NCI-H526 (cell line): Measurements from ENCODE around the gene C17orf114.

Source experiments
- DNase-seq, 2 experiments: peaks; one replicate each; lab custom pipeline; 2025; lab: John Stamatoyannopoulos, UW

Gene C17orf114

DNA sequence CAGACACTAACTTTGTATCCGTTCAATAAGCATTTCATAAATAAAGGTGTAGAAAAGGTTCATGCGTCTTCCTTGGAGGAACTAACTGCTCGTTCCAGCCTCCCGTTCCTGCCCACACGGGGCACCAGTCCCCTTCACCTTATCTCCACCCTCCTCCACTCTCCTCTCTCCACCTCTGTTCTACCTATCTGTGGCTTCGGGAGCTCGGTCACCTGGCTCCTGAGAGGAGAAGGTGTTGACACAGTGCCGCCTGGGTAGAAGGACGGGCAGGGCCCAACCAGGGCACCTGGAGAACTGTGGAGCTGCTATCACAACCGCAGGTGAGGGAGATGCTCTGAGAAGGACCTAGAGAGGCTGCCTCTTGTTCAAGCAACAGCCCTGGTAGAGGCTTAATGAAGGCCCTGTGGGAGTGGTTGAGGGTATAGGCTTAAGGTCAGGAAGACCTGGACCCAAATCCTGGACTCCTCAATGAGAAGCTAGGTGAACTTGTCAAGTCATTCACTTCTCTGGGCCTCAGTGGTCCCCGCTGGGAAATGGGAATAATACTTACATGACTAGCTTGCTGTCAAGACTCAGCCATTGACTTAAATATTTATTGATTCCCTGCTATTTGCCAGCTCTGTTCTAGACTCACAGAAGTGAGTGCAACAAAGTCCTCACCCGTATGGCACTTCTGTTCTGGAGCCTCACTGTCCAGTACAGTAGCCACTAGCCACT is 21.4 kb upstream of the C17orf114 start:
- no peak for DNase-seq

- no peak for DNase-seq
Measured at GRCh38 chr17:4822835-4823234, 20.7 kb upstream of the C17orf114 start.

- DNase-seq: no peak
Measured at GRCh38 chr17:4818276-4818675, 16.1 kb upstream of the C17orf114 start.

DNA sequence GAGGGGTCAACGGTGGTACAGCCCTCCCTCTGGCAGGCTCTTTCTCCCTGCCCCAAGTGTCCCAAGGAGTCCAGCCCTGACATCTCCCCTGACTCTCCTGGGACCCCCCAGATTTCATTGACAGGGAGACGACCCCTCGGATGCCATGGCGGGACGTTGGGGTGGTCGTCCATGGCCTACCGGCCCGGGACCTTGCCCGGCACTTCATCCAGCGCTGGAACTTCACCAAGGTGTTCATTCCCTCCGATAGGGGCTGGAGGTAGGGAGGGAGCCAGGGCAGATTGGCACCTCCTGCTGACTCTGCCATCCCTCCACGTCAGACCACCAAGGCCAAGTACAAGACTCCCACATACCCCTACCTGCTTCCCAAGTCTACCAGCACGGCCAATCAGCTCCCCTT is 14.7 kb upstream of the C17orf114 start:
- DNase-seq: no peak

- no peak for DNase-seq
Measured at GRCh38 chr17:4815043-4815675, 13.0 kb upstream of the C17orf114 start.

GRCh38 chr17:4812690-4813089 is 10.6 kb upstream of the C17orf114 start:
- no peak for DNase-seq

DNA sequence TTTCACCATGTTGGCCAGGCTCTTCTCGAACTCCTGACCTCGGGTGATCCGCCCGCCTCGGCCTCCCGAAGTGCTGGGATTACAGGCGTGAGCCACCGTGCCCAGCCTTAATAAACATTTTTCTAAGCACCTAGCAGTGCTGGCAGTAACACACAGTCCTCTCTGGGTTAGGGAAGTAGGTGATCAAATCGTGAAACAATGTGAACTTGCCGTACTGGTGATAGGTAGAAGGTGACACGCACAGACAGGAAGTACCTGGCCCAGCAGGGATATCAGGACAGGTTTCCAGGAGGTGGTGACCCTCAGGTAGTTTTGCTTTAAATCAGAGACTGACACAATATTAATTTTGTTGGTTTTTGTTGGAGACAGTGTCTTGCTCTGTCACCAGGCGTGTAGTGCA is 9.3 kb upstream of the C17orf114 start:
- no peak for DNase-seq

GRCh38 chr17:4810696-4811290 is 8.7 kb upstream of the C17orf114 start:
- DNase-seq: no peak

- no peak for DNase-seq
Measured at GRCh38 chr17:4808378-4808767, 6.2 kb upstream of the C17orf114 start.

DNA sequence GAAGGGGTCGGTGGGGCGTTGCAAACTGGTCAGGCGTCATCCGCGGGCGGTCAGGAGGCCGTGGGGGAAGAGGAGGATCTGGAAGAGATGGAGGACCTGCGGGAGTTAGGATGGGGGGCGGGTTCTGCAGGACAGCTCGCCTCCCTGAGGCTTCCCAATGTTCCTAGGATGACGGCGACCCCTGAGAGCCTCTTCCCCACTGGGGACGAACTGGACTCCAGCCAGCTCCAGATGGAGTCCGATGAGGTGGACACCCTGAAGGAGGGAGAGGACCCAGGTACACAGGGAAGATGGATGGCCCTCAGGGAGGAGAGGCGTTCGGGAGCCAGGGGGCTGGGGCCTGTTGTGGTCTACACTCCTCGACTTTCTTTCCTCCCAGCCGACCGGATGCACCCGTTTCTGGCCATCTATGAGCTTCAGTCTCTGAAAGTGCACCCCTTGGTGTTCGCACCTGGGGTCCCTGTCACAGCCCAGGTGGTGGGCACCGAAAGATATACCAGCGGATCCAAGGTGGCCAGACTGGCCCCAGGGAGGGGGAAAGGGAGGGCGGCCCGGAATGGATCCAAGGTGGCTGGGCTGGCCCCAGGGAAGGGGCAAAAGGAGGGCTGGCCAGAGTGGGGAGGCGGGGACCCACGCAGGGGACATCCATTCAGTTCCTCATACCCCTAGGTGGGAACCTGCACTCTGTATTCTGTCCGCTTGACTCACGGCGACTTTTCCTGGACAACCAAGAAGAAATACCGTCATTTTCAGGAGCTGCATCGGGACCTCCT is 5.7 kb upstream of the C17orf114 start:
- no peak for DNase-seq

DNA sequence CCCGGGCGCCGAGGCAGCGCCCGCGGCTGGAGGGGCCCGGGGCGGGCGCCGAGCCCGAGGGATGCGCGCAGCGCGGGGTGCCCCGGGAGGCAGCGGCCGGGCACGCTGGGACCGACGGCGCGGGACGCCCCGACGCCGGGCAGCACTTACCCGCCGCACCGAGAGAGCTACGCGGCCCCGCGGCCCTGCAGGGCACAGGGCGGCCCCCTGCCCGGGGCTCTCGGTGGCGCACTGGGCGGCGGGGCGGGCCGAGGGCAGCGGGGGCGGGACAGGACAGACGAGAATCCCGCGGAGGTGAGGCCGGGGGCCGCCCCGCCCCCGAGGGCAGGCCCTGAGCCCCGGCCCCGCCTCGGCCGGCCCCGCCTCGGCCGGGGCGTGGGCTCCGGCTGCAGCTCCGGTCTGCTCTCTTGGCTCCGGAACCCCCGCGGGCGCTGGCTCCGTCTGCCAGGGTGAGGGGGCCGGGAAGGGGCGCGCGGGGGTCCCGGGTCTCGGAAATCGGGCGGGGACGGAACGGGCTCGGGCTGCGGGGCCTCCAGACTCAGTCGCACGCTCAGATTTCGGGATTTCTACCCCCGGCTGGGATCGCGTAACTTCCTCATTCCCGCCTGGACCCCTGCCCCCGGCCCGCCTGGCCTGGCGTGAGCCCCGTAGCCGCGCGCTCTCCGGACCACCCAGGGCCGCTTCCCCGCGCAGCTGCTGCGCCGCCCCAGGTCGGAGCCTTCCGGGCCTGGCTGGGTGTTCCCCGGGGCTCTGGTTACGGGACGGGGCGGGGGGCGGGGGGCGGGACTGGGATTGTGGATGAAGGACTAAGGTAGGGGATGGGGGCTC is 4.9 kb upstream of the C17orf114 start, which contains the start of gene PLD2:
Gene PLD2, plus strand, starts transcription at position 376 of the 828 bp plus-strand sequence. CDS start 621 bp downstream, outside the sequence.
- DNase-seq: peak; percentile 17 to 85

- DNase-seq: peak in 1 of 2 experiments; percentile 62
Measured at GRCh38 chr17:4806456-4806776, 4.3 kb upstream of the C17orf114 start.

- no peak for DNase-seq
Measured at GRCh38 chr17:4800462-4801196, 1.5 kb downstream of the C17orf114 start.

- peak in 1 of 2 experiments; percentile 20 for DNase-seq
Measured at GRCh38 chr17:4796552-4796920, 5.6 kb downstream of the C17orf114 start.

- DNase-seq: no peak
Measured at GRCh38 chr17:4795168-4795567, 7.0 kb downstream of the C17orf114 start.

DNA sequence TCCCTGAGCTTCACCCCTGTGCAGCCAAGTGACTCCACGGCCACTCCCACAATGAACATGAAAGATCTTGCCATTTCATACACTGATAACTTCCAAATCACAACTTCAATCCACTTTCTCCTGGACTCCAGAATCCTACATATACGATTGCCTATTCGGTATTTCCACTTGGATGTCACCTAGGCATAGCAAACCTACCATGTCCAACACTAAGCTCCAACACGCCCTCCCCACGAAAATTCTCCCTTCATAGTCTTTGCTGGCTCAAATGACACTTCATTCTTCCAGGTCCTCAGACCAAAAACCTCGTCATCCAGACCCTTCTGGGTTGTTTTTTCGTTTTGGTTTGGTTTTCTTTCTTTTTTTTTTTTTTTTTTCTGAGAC is 11.4 kb downstream of the C17orf114 start:
- no peak for DNase-seq

DNA sequence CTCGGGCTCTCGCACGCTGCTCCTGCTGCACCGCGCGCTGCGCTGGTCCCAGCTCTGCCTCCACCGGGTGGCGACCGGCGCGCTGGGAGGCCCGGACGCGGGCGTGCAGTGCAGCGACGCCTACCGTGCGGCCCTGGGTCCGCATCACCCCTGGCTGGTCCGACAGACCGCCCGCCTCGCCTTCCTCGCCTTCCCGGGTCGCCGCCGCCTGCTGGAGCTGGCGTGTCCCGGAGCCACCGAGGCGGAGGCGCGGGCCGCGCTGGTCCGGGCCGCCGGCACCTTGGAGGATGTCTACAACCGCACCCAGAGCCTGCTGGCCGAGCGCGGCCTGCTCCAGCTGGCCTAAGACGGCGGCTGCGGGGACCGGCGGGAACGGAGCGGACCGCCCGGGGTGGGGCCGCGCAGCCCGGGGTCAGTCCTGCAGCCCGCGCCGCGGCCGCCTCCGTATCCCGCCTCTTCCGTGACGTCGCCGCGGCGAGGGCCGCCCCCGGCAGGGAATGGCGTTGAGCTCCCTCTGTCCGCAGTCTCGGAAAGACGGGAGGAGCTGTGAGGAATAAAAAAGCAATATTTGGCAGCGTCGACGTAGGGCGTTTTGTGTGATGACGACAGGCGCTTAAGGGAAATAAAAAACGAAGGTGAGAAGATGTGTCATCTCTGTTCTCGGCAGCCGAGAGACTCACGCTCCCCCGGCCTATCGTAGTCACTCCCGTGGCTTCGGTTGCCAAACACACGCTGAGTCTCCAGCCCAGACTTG is 12.0 kb downstream of the C17orf114 start:
- DNase-seq: peak; percentile 46 to 81

DNA sequence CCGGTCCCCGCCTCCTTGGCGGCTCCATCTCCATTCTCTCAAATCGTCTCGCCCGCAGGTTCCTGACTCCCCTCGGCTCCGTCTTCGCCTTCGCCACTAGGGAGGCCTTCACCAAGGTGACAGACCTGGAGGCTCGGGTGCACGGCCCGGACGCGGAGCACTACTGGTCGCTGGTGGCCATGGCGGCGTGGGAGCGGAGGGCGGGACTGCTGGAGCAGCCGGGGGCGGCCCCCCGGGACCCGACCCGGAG is 12.5 kb downstream of the C17orf114 start:
- DNase-seq: no peak

DNA sequence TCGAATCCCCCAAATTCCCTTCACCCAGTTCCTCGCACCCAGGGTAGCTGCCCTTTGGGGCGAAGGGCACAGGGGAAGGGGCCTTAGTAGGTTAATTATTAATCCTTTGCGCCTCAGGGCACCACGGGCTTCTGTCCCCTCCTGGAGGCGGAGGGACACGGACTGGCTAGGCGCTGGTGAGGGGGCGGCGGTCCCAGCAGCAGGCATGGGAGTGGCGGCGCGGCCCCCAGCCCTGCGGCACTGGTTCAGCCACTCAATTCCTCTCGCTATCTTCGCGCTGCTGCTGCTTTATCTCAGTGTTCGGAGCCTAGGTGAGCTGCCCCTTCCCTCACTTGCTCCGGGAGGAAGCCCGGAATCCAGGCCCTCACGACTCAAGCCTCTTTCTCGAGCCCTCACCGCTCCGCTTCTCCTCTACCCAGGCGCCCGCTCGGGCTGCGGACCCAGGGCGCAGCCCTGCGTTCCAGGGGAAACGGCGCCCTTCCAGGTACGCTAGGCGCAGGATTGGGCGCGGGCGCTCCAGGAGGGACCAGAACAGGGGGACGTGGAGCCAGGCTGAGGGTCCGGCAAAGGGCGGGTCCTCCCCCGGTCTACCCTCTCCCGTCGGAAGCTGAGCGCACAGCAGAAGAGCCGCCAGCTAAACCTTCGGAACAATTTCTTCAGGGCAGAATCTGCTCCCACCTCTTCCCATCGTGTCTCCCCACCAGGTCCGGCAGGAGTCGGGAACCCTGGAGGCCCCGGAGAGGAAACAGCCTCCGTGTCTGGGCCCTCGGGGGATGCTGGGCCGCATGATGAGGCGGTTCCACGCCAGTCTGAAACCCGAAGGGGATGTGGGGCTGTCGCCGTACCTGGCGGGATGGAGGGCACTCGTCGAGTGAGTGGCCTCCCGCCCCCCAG is 13.1 kb downstream of the C17orf114 start, which contains the start of gene GLTPD2:
Gene GLTPD2, plus strand, starts transcription at position 158 of the 894 bp plus-strand sequence. Its CDS starts 48 bp downstream, at position 206.
- peak in 1 of 2 experiments; percentile 56 for DNase-seq
